GM23338 (cell line): ENCODE measurements around the gene IMPG2. TPM values are rescaled to one million over a fixed set of nuclear protein-coding genes. Genes with fewer than 3 reads are reported as not detected.

Source experiments
- ATAC-seq: fragments of 200-7000 bp; cut with Tn5 transposase; 3 replicates; pipeline ENCODE4 v1.9.1; 2020
- DNase-seq: peaks from one replicate; pipeline ENCODE4 v3.0.0-alpha.2; 2015; ENCODE audit warnings: low spot score
- H2AFZ ChIP-seq: fragments of 200-600 bp; sonication (generic); 2 replicates; pipeline ENCODE4 v1.8.0; 2016; ENCODE audit warnings: antibody characterized with exemption, mild to moderate bottlenecking, moderate library complexity
- H3F3A ChIP-seq: fragments of 200-600 bp; sonication (generic); replicated peaks from 2 replicates; pipeline ENCODE4 v1.8.0; 2017; ENCODE audit warnings: antibody characterized with exemption, mixed run types, low read depth
- H3K27ac ChIP-seq: fragments of 200-600 bp; sonication (generic); 2 replicates; pipeline ENCODE4 v1.6.1; 2016; ENCODE audit warnings: low read depth
- H3K27me3 ChIP-seq: fragments of 200-600 bp; sonication (generic); 2 replicates; pipeline ENCODE4 v1.8.0; 2016; ENCODE audit warnings: mild to moderate bottlenecking, mixed run types, moderate library complexity; ENCODE audit not compliant: insufficient read depth
- H3K36me3 ChIP-seq: fragments of 200-600 bp; sonication (generic); 2 replicates; pipeline ENCODE4 v1.8.0; 2016; ENCODE audit warnings: mild to moderate bottlenecking; ENCODE audit not compliant: insufficient read depth
- H3K4me1 ChIP-seq: fragments of 200-600 bp; sonication (generic); 2 replicates; pipeline ENCODE4 v1.8.0; 2016; ENCODE audit warnings: mild to moderate bottlenecking, moderate library complexity; ENCODE audit not compliant: insufficient read depth
- H3K4me2 ChIP-seq: fragments of 200-600 bp; sonication (generic); 2 replicates; pipeline ENCODE4 v1.7.1; 2017; ENCODE audit warnings: mixed run types
- H3K4me3 ChIP-seq: fragments of 200-600 bp; sonication (generic); 2 replicates; pipeline ENCODE4 v1.6.1; 2016; ENCODE audit warnings: mixed run types
- H3K79me2 ChIP-seq: fragments of 200-600 bp; sonication (generic); replicated peaks from 2 replicates; pipeline ENCODE4 v1.8.0; 2017; ENCODE audit warnings: mild to moderate bottlenecking; ENCODE audit not compliant: insufficient read depth
- H3K9me2 ChIP-seq: fragments of 200-600 bp; sonication (generic); 2 replicates; pipeline ENCODE4 v1.8.0; 2017; ENCODE audit not compliant: insufficient read depth
- H4K20me1 ChIP-seq: fragments of 200-600 bp; sonication (generic); replicated peaks from 2 replicates; pipeline ENCODE4 v1.8.0; 2017; ENCODE audit warnings: mild to moderate bottlenecking; ENCODE audit not compliant: insufficient read depth
- H3K27ac Mint-ChIP-seq: 2 replicates; pipeline ENCODE4 v1.8.0; 2020; ENCODE audit warnings: inconsistent platforms, mild to moderate bottlenecking, moderate library complexity, mixed read lengths
- H3K27me3 Mint-ChIP-seq: 3 replicates; pipeline ENCODE4 v1.8.0; 2022; ENCODE audit warnings: low read depth, mild to moderate bottlenecking, moderate library complexity, mixed read lengths, inconsistent platforms; ENCODE audit not compliant: insufficient read depth, poor library complexity
- H3K36me3 Mint-ChIP-seq: 3 replicates; pipeline ENCODE4 v1.8.0; 2021; ENCODE audit warnings: low read depth, mild to moderate bottlenecking, inconsistent platforms, moderate library complexity, mixed read lengths
- H3K4me1 Mint-ChIP-seq: 3 replicates; pipeline ENCODE4 v1.8.0; 2020; ENCODE audit warnings: mild to moderate bottlenecking, inconsistent platforms, mixed read lengths
- H3K4me3 Mint-ChIP-seq: 3 replicates; pipeline ENCODE4 v1.8.0; 2021; ENCODE audit warnings: moderate library complexity, mild to moderate bottlenecking, inconsistent platforms, mixed read lengths
- H3K9me3 Mint-ChIP-seq: 3 replicates; pipeline ENCODE4 v1.8.0; 2020; ENCODE audit warnings: moderate library complexity, mild to moderate bottlenecking, inconsistent platforms, mixed read lengths
- CREB1 ChIP-seq: fragments of 250-450 bp; sonication (Bioruptor Pico); IDR thresholded peaks from 2 replicates; pipeline ENCODE4 v1.5.0; 2020; ENCODE audit warnings: low read depth, mild to moderate bottlenecking, moderate library complexity
- CTCF ChIP-seq, 2 experiments: fragments of 200-600 bp in 1 of 2; sonication (generic) in 1 of 2; conservative IDR thresholded peaks; 2 replicates each; pipeline versions ENCODE4 v1.5.1 to v1.6.1; 2016 to 2017; ENCODE audit warnings: antibody characterized with exemption in 2 of 2, low read depth in 2 of 2, mild to moderate bottlenecking in 2 of 2, moderate library complexity in 1 of 2
- ETS1 ChIP-seq: IDR thresholded peaks from 2 replicates; pipeline ENCODE4 v1.6.1; 2016; ENCODE audit warnings: antibody characterized with exemption
- EZH2 ChIP-seq: fragments of 200-600 bp; sonication (generic); IDR thresholded peaks from one replicate; pipeline ENCODE4 v1.8.0; 2017; ENCODE audit warnings: antibody characterized with exemption, mild to moderate bottlenecking, low read depth; ENCODE audit not compliant: unreplicated experiment
- EZH2phosphoT487 ChIP-seq: fragments of 200-600 bp; sonication (generic); IDR thresholded peaks from one replicate; pipeline ENCODE4 v1.8.1; 2018; ENCODE audit warnings: antibody characterized with exemption; ENCODE audit not compliant: unreplicated experiment
- JUNB ChIP-seq: IDR thresholded peaks from one replicate; pipeline ENCODE4 v1.6.1; 2016; ENCODE audit warnings: antibody characterized with exemption; ENCODE audit not compliant: unreplicated experiment
- NANOG ChIP-seq: IDR thresholded peaks from 2 replicates; pipeline ENCODE4 v1.6.1; 2016; ENCODE audit warnings: antibody characterized with exemption, borderline replicate concordance
- POLR2AphosphoS5 ChIP-seq: IDR thresholded peaks from 2 replicates; pipeline ENCODE4 v1.6.1; 2016; ENCODE audit warnings: antibody characterized with exemption, low read depth
- REST ChIP-seq: IDR thresholded peaks from one replicate; pipeline ENCODE4 v1.6.1; 2018; ENCODE audit warnings: antibody characterized with exemption; ENCODE audit not compliant: unreplicated experiment
- STAT1 ChIP-seq: IDR thresholded peaks from one replicate; pipeline ENCODE4 v1.6.1; 2016; ENCODE audit warnings: antibody characterized with exemption; ENCODE audit not compliant: unreplicated experiment
- ZNF114 ChIP-seq: fragments of 250-450 bp; sonication (Bioruptor Pico); IDR thresholded peaks from 2 replicates; pipeline ENCODE4 v1.5.0; 2020; ENCODE audit warnings: mild to moderate bottlenecking, moderate library complexity
- ZNF331 ChIP-seq: fragments of 250-450 bp; sonication (Bioruptor Pico); IDR thresholded peaks from 2 replicates; pipeline ENCODE4 v1.5.0; 2020; ENCODE audit warnings: low read depth, mild to moderate bottlenecking, moderate library complexity
- polyA plus RNA-seq: library from polyadenylated mRNA; unstranded; fragments of >200 nt; fragmentation: Nextera tagmentation; extraction: Ambion mirVana; gene quantifications from 2 replicates; pipeline ENCODE4 v1.2.1, GENCODE V29; 2016
- total RNA-seq: library from RNA; depleted of rRNA; stranded (reverse); fragments of >200 nt; shearing (Covaris generic); gene quantifications from 2 replicates; pipeline ENCODE4 v1.2.3, GENCODE V29; 2014

Gene IMPG2
- total and polyA plus RNA-seq, 2 experiments from 2014 or later = not detected

GRCh38 chr3:101224739-101225138 lies 95.6 kb downstream of the IMPG2 start (continued):
- no peak for TF ChIP-seq ETS1
- no peak for TF ChIP-seq CREB1 (CRISPR knock-in tag)
- no peak for TF ChIP-seq EZH2phosphoT487
- TF ChIP-seq POLR2AphosphoS5 = no peak

- Histone ChIP-seq H3K27me3 (no peaks in the 10 kb centered on the region), H2AFZ (no peak overlapping the region)
- ATAC-seq = no peak
- TF ChIP-seq ZNF114 (CRISPR knock-in tag) = no peak
- TF ChIP-seq NANOG = no peak
- TF ChIP-seq POLR2AphosphoS5 = no peak
- no peak for TF ChIP-seq CTCF (conservative IDR thresholded peaks at IDR 0.05; ENCODE audit: low read depth in 2 of 2)
- no peak for TF ChIP-seq ZNF331 (CRISPR knock-in tag)
- TF ChIP-seq CREB1 (CRISPR knock-in tag) = no peak
- TF ChIP-seq ETS1 = no peak
- no peak for TF ChIP-seq REST
- no peak for TF ChIP-seq STAT1
- no peak for TF ChIP-seq EZH2
- no peak for TF ChIP-seq EZH2phosphoT487
- no peak for TF ChIP-seq JUNB
Measured at GRCh38 chr3:101223016-101223415, 97.4 kb downstream of the IMPG2 start.

More at GRCh38 chr3:101223016-101223415, 97.4 kb downstream of the IMPG2 start:
- Mint-ChIP-seq H3K36me3 (peaks cover 8% of the 10 kb centered on the region), H3K4me1 (no peaks in the 10 kb centered on the region), H3K4me3 (no peak overlapping the region), H3K27me3 (no peaks in the 10 kb centered on the region), H3K9me3 (peaks cover 23% of the 10 kb centered on the region), H3K27ac (no peak overlapping the region)
- Histone ChIP-seq H3K36me3 (0 out of 2 replicates have a peak, but pooled peaks cover 6% of the 10 kb centered on the region), H3F3A (no peaks in the 10 kb centered on the region), H3K9me2 (no peaks in the 10 kb centered on the region), H3K79me2 (no peaks in the 10 kb centered on the region), H3K4me1 (peaks cover 5% of the 10 kb centered on the region; the same call in 1 of the 2 replicates), H3K27ac (no peak overlapping the region), H4K20me1 (no peaks in the 10 kb centered on the region), H3K4me3 (no peak overlapping the region), H3K4me2 (no peak overlapping the region)
- DNase-seq = no peak
